KBM-7 (cell line): ENCODE results near the gene MCTP1.
"Not testable (repeated sequence)": the region's sequence is repeated elsewhere in the genome, so short reads cannot be mapped to it uniquely, and the experiment has no call there.

Source experiments
- DNase-seq: peaks from one replicate; pipeline ENCODE4 v3.0.0-alpha.2; 2015
- in situ Hi-C: fragments of 300-500 bp; cut with MboI; formaldehyde crosslinking; loops from 2 replicates; pipeline ENCODE4 v1.14.3; 2020; ENCODE audit warnings: low sequenced_read_pairs, low pct_unique_long_range_greater_than_20kb, mixed read lengths

MCTP1 gene

DNA sequence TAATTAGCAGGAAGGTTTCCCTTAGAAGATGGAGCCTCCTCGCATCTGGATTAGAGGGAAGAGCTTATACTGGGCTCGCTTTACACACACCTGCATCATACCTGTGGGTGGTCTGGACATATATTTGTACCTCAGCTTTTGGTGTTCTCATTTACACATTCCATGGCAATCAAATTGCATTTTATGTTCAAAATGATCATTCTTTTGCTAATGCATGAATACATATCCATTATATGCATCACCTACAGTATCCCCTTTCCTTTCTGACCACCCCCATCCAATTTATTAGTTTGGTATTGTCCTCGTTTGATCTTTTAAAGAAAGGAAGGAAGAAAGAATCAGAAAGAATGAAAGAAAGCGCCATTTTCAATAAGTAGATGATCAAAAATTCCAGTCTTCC is 415.0 kb downstream of the MCTP1 start:
- no peak for DNase-seq
- in situ Hi-C loops: no loop called here

- in situ Hi-C loops: no loop called here
- DNase-seq: no peak
Observed at GRCh38 chr5:94863951-94864350, 420.9 kb downstream of the MCTP1 start.

DNA sequence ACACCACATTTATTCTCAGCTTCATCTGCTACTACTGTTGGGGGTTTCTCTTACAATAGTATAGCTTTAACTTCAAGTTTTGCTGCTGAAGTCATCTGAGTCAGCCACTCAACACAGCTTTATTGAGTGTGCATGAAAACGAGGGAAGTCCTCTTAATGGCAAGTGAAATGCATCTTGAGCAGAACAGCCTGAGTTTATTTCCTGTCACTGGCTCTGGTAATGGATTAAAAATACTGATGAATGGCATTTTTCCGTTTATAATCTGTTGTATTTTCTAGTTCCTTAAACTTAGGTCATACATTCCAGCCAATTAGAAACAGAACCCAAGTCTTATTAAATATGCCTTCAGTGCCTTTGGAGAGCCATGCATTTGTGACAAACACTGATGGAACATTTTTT is 427.8 kb downstream of the MCTP1 start:
- in situ Hi-C loops: no loop called here
- DNase-seq: peak; percentile 12

- DNase-seq: no peak
- in situ Hi-C loops: no loop called here
Observed at GRCh38 chr5:94856257-94856800, 428.6 kb downstream of the MCTP1 start.

GRCh38 chr5:94855543-94855942 is 429.4 kb downstream of the MCTP1 start:
- in situ Hi-C loops: no loop called here
- no peak for DNase-seq

- no peak for DNase-seq
- in situ Hi-C loops: no loop called here
Observed at GRCh38 chr5:94853120-94853519, 431.8 kb downstream of the MCTP1 start.

DNA sequence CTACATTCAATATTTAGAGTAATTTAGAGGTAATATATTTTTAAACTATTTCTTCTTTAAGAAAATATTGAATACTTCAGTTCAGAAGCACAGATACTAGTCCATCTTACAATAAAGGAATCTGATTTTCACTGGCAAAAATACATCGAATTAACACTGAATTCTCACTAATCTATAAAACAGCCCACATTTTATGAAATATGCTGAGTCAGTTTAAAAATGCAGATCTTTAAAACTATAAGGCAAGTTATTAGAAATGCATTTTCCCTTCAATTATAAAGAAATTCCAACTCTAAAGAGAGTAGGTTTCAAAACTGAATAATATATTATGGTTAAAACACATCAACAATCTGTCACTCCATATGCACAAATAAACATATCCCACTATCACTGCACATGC is 433.9 kb downstream of the MCTP1 start:
- DNase-seq: no peak
- in situ Hi-C loops: no loop called here

DNA sequence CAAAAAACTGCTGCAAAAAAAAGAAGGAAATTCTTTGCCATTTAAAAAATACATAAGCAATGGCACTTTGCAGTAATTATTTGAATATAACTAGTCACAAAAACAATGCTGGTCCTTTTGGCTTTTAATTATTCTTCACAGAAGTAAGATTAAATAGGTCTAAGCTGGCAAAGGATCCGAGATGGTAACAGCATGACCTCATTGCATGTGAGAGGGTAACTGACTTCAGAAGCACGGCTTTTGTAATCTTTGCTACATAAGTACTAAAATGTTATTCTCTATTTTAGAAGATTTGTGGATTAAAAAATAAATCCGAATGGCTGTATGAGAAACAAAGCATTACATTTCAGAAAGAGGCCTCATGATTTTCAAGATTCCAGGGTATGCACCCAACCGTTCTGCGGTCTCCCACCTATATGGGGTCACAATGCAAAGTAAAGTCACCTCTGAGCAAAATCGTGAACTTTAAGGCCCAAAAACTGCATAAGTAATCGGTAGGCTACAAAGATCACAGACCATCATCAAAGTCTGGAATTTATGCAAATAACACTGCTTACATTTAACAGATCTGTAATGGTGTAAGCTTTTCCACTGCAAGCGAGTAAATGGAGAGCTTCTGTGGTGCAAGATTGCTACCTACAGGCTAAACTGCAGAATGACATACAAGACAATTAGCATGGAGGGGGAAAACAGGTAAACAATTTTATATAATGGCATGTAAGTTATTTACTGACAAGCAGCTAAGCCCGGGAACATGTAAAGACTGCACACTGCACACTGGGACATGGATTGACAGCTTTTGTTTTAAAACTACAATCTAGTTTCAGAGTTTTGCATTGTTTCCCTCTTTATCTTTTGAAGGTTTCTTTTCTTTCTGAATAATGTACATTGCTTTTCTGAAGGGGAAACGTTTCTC is 434.8 kb downstream of the MCTP1 start:
- in situ Hi-C loops: no loop called here
- DNase-seq: peak; percentile 41

DNA sequence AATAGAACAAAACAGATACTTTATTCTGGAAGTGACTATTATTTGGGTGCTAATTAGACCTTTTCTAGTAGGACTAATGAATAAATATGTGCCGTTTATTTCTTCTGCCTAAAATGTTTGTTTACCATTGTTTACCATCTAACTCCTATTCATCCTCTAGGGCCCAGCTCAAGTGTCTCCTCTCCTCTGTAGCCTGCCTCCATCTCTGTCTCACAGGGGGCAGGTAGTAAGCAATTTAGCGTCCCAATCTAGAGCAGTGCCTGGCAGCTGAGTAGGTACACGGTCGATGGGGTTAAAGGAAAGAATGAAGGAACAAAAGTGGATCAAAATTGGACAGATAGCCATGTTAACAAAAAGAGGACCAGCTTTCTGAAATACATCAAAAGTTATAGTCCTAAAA is 435.6 kb downstream of the MCTP1 start:
- in situ Hi-C loops: no loop called here
- DNase-seq: no peak

DNA sequence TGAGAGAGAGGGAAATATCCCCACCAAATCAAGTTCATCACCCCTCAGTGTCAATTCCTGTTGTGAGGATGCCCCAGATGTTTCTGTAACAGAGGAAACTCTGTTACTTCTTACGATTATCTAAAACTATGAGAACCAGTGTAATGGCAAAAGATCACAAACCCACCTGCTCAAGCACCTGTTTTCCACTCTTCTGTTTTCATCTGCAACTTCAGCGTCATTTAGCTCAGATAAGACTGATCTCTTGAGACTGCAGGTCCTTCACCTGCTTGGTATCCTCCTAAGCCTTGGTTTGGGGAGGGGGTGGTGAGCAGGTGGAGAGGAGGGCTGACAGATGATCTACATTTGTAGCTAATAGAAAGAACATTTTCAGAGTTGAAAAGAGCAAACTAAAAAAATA is 437.2 kb downstream of the MCTP1 start:
- no peak for DNase-seq
- in situ Hi-C loops: no loop called here

DNA sequence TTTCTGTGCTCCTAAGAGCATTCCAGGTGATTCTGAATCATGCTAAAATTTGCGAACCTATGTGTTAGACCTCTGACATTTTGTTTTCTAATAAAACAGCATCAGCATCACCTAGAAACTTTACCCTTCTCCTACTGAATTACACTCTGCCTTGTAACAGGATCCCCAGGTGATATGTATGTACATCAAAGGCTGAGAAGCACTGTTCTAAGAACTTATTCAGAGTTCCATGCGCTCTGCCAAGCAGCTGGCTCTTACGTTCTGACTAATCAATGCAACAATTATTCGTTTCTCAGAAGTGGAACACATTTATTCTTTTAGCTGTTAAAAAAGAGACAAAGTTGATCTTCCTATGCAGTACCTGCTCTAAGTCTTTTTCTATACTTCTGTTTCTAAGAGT is 437.9 kb downstream of the MCTP1 start:
- in situ Hi-C loops: no loop called here

GRCh38 chr5:94845696-94846095 is 439.2 kb downstream of the MCTP1 start:
- DNase-seq, in situ Hi-C loops: not testable (repeated sequence)

More for the DNA sequence above, 437.9 kb downstream of the MCTP1 start:
- DNase-seq: no peak

- in situ Hi-C loops: no loop called here
- no peak for DNase-seq
Observed at GRCh38 chr5:94841598-94842322, 443.1 kb downstream of the MCTP1 start.

DNA sequence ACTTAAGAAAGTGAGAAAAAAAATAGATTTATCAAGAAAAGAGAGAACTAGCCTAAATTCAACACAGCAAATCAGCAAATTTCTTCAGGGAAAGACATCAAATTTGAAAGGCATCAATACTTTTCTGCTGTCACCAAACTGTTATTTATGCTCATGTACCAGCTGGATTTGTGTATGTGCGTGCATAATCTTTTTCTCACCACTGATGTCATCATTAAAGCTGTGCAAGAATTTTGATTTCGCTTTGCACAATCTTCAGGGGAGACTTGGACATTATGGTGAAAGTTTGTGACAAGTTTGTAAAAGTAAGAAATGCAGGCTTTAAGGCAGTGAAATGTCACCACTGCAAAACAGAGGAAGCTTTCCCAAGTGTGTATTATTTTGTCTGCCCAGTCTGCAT is 451.0 kb downstream of the MCTP1 start:
- in situ Hi-C loops: no loop called here
- DNase-seq: no peak

- DNase-seq: no peak
- in situ Hi-C loops: no loop called here
Observed at GRCh38 chr5:94832685-94833084, 452.2 kb downstream of the MCTP1 start.

DNA sequence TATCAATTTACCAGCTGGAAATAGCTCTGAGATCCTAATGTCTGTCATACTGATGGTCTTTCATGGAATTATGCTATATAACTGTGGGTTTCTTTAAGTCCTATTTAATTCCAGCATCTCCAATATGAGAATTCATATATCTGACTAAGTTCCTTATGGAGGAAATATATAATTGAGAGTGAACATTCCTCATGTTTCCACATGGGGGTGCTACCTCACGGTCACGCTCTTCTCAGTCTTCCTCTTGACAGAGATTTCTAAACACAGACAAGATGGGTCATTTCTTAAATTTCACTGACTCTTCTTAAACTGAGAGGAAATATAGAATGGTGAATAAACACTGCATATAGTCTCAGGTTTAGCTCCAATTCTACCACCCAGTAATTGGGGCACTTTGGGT is 454.4 kb downstream of the MCTP1 start:
- in situ Hi-C loops: no loop called here

GRCh38 chr5:94828222-94828621 is 456.7 kb downstream of the MCTP1 start:
- DNase-seq, in situ Hi-C loops: not testable (repeated sequence)

More for the DNA sequence above, 454.4 kb downstream of the MCTP1 start:
- no peak for DNase-seq

GRCh38 chr5:94820488-94820887 is 464.4 kb downstream of the MCTP1 start:
- in situ Hi-C loops: no loop called here
- no peak for DNase-seq

DNA sequence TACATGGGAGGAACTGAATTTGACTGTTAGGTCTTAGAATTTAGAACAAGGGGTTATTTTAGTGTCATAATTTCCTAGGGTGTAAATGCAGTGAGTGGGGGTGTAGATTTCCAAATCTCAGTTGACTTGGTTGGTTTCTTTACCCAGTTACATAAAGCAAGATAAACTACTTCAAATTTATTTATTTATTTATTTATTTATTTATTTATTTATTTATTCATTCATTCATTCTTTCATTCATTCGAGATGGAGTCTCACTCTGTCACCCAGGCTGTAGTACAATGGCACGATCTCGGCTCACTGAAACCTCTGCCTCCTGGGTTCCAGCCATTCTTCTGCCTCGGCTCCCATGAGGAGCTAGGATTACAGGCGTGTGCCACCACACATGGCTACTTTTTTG is 466.0 kb downstream of the MCTP1 start:
- in situ Hi-C loops: no loop called here
- no peak for DNase-seq
